AG04450 (cell line): ENCODE data around the gene COX6A2. TPM values are rescaled to one million over a fixed set of nuclear protein-coding genes. Genes with fewer than 3 reads are reported as not detected.

Experiments used
- CTCF ChIA-PET: fragments of 300-600, 350-600 bp; formaldehyde crosslinking; extraction: SDS; loops from one replicate; lab custom pipeline; 2022; ENCODE audit warnings: antibody characterized with exemption, inconsistent platforms; lab: Charles Lee
- POLR2A ChIA-PET: fragments of 350-600 bp; formaldehyde crosslinking; extraction: SDS; loops from one replicate; lab custom pipeline; 2021; ENCODE audit warnings: antibody characterized with exemption, inconsistent platforms; lab: Yijun Ruan, JAX
- DNase-seq: peaks from one replicate; pipeline ENCODE4 v3.0.0-alpha.2; 2011; ENCODE audit warnings: low read depth, low spot score
- H3K27ac ChIP-seq: one replicate; pipeline ENCODE4 v1.5.1; 2012; ENCODE audit warnings: low read depth, low read length, control low read depth
- H3K27me3 ChIP-seq: one replicate; pipeline ENCODE4 v1.6.0; 2012; ENCODE audit warnings: low read length; ENCODE audit not compliant: control insufficient read depth, insufficient read depth
- H3K4me3 ChIP-seq: 2 replicates; pipeline ENCODE4 v1.5.1; 2011; ENCODE audit warnings: mild to moderate bottlenecking, low read depth, low read length, control low read depth
- H3K9me3 ChIP-seq: 2 replicates; pipeline ENCODE4 v1.5.1; 2012; ENCODE audit warnings: low read length; ENCODE audit not compliant: control insufficient read depth, insufficient read depth
- polyA minus RNA-seq: library from RNA; depleted of rRNA, polyadenylated mRNA; stranded (reverse); fragments of >200 nt; gene quantifications from 2 replicates; pipeline ENCODE4 v1.2.3, GENCODE V29; 2011; rRNA and poly(A)+ RNA removed
- polyA plus RNA-seq: library from polyadenylated mRNA; depleted of rRNA; stranded (reverse); fragments of >200 nt; gene quantifications from 2 replicates; pipeline ENCODE4 v1.2.3, GENCODE V29; 2011; rRNA removed
- TF ChIP-seq, protein P1 (sequence below): IDR thresholded peaks from 2 replicates; pipeline ENCODE4 v1.5.1; 2011; ENCODE audit warnings: low read depth, low read length, control low read depth, inconsistent platforms

Gene COX6A2
- polyA plus RNA-seq: not detected in 2 replicates
- not detected in 2 replicates for polyA minus RNA-seq

DNA sequence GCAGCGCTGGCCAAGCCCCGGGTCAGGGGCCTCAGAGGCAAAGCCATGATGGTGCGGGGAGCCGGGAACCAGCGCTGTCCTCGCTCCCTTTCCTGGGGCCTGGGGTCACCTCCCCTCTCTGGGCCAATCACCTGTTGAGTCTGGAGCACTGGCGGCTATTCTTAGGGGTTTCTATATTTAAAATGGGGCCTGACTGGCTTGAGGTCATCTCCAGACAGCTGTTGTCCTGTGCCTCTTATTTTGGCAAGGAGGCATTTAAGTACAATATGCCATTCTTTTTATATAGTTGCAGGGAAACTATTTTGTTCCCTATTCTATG is at the start of gene COX6A2:
Gene COX6A2, minus strand, starts transcription at position 82 of the 319 bp plus-strand sequence. Its CDS starts 35 bp downstream, at position 47.
- peak within 1 kb of the TSS; percentile 51 for H3K4me3 ChIP-seq
- no peak for DNase-seq
- TF ChIP-seq, protein P1, sequence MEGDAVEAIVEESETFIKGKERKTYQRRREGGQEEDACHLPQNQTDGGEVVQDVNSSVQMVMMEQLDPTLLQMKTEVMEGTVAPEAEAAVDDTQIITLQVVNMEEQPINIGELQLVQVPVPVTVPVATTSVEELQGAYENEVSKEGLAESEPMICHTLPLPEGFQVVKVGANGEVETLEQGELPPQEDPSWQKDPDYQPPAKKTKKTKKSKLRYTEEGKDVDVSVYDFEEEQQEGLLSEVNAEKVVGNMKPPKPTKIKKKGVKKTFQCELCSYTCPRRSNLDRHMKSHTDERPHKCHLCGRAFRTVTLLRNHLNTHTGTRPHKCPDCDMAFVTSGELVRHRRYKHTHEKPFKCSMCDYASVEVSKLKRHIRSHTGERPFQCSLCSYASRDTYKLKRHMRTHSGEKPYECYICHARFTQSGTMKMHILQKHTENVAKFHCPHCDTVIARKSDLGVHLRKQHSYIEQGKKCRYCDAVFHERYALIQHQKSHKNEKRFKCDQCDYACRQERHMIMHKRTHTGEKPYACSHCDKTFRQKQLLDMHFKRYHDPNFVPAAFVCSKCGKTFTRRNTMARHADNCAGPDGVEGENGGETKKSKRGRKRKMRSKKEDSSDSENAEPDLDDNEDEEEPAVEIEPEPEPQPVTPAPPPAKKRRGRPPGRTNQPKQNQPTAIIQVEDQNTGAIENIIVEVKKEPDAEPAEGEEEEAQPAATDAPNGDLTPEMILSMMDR: no peak
- ChIA-PET CTCF (interaction anchor here (0.6 to 1.5 kb wide), 3 partner anchors 14 to 286 kb away, joined by 3 to 6 read pairs (median 3); partner anchors contain the start of gene ZNF843), POLR2A (no interaction called here)
- H3K9me3 ChIP-seq: peaks cover 6% of the 10 kb centered on the region
- H3K27me3 ChIP-seq: peaks cover 31% of the 10 kb centered on the region
- no peak within 1 kb of the TSS for H3K27ac ChIP-seq

DNA sequence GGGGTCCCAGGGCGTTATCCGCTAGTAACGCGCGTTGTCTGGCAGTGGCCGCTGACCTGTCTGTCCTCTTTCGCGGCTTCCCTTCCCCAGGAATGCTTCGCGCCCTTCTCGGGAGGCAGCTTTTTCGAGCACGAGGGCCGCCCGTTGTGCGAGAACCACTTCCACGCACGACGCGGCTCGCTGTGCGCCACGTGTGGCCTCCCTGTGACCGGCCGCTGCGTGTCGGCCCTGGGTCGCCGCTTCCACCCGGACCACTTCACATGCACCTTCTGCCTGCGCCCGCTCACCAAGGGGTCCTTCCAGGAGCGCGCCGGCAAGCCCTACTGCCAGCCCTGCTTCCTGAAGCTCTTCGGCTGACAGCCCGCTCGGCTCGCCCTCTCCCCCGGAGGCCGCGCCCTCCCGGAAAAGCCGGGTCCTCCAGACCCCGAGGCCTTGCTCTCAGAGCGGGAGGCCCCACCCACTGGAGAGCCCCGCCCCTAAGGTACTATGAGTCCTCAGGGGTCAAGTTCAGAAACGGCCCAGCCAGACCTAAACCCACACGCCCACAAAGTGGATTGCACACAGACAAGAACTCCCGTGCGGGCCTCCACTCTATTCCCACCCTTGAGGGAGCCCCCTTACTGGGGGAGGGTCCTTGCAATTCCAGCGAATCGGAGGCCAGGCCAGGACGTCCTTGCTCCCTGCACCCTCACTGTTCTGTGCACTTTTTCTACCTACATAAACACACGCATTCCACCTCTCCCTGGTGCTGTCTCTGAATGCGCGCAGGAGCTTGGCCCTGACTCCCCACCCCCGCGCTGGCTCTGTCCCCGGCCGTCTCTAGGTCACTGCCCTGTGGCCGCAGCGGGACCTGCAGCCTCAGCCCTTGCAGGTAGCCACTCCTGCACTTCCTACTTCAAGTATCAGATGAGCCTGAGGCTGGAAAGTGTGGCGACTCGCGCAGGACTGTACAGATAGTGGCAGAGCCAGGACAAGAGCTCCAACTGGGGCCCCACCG is 49.4 kb upstream of the COX6A2 start:
- no peak for DNase-seq
- CTCF ChIA-PET: interaction anchor here (0.7 kb wide), 1 partner anchor 664 kb away, joined by 6 read pairs; no protein-coding TSS in a partner anchor
- POLR2A ChIA-PET: interaction anchor here (1.1 kb wide), 1 partner anchor 297 kb away, joined by 3 read pairs; no protein-coding TSS in a partner anchor

DNA sequence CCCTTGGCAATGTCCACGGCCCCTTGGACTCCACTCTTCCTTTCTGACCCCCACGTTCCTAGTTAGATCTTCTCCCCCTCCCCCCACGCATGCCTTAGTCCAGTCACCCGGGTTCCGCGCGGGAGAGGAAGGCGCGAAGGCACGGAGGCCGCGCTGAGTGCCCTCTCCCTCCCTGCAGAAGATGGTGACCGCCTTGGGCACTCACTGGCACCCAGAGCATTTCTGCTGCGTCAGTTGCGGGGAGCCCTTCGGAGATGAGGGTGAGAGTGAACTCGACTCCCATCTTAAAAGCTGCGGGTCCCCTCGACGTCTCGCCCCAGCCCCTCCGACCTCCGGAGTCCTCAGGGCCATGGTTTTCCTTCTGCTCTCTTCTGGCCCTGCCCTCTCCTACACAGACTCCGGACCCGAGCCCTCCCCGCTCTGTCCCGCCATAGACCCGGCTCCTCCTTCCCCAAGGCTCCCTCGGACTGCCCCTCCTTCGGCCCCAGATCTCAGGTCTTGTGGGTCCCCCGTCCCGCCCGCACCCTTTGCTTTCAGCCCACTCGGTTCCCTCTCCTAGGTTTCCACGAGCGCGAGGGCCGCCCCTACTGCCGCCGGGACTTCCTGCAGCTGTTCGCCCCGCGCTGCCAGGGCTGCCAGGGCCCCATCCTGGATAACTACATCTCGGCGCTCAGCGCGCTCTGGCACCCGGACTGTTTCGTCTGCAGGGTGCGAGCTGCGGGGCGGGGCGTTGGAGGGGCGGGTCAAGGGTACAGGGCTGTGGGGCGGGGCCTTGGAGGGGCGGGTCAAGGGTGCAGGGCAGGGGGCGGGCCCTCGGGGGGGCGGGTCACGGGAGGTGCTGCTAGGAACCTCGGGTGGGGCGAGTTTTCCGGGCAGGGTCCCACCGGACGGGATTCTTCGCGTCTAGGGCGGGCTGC is 48.4 kb upstream of the COX6A2 start:
- ChIA-PET CTCF (interaction anchor here (3.2 kb wide), 1 partner anchor 16 kb away, joined by 15 read pairs; no protein-coding TSS in a partner anchor), POLR2A (interaction anchor here (1.1 kb wide), 1 partner anchor 296 kb away, joined by 3 read pairs; no protein-coding TSS in a partner anchor)
- Histone ChIP-seq H3K9me3 (peaks cover 5% of the 10 kb centered on the region), H3K27me3 (no peaks in the 10 kb centered on the region), H3K4me3 (no peak overlapping the region), H3K27ac (no peak overlapping the region)
- DNase-seq: no peak
- TF ChIP-seq, protein P1: no peak

More for the DNA sequence above, 49.4 kb upstream of the COX6A2 start:
- Histone ChIP-seq H3K27ac (no peak overlapping the region), H3K4me3 (no peak overlapping the region), H3K9me3 (peaks cover 5% of the 10 kb centered on the region), H3K27me3 (peaks cover 2% of the 10 kb centered on the region)
- TF ChIP-seq, protein P1: no peak

DNA sequence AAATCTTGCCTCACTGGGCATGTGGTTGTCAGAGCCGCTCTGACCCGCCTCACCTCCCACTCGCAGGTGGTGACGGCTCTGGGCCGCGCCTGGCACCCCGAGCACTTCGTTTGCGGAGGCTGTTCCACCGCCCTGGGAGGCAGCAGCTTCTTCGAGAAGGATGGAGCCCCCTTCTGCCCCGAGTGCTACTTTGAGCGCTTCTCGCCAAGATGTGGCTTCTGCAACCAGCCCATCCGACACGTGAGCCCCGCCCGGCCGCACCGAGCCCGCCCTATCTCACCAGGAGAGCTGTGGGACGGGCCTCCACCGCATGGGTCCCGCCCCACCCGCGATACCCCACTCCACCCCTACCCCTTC is 47.8 kb upstream of the COX6A2 start:
- CTCF ChIA-PET: interaction anchor here (3.2 kb wide), 1 partner anchor 15 kb away, joined by 15 read pairs; no protein-coding TSS in a partner anchor

More for the DNA sequence above, 47.8 kb upstream of the COX6A2 start:
- POLR2A ChIA-PET: no interaction called here
- H3K9me3 ChIP-seq: peaks cover 5% of the 10 kb centered on the region
- DNase-seq: no peak
- H3K4me3 ChIP-seq: no peak overlapping the region
- no peak overlapping the region for H3K27ac ChIP-seq
- no peaks in the 10 kb centered on the region for H3K27me3 ChIP-seq
- TF ChIP-seq, protein P1: no peak
